PC-3 (cell line): ENCODE data around the gene YY1. TPM values are rescaled to one million over a fixed set of nuclear protein-coding genes. Genes with fewer than 3 reads are reported as not detected.

Experiments used
- microRNA-seq: library from miRNA; unstranded; fragments of <30 nt; microRNA quantifications from one replicate; pipeline ENCODE4 v1.1.0, GENCODE V29; 2020; ENCODE audit not compliant: unreplicated experiment
- total RNA-seq: library from RNA; depleted of rRNA; stranded (reverse); fragments of >200 nt; gene quantifications from 2 replicates; pipeline ENCODE4 v1.2.3, GENCODE V29; 2014; rRNA removed

Gene YY1
- total RNA-seq, 1 experiment from 2014 or later: 64.1 TPM

Small RNA genes within 50 kb of the gene (microRNA-seq; reads per million reads assigned to microRNA genes)
- 110 reads per million, percentile 64 among the genes with 10 or more reads in this experiment for gene MIR345
- not detected for gene MIR6764

Other genes starting within 250 kb of the YY1 start
- gene EVL, start 173.7 kb upstream of the YY1 start, total RNA-seq: 26.5 and 31.7 TPM in 2 replicates
- gene DEGS2, start 79.5 kb upstream of the YY1 start, total RNA-seq: 1.6 and 5.4 TPM in 2 replicates
- gene SLC25A29, start 67.3 kb downstream of the YY1 start, total RNA-seq: 52.8 and 53.9 TPM in 2 replicates
- gene SLC25A47, start 84.2 kb downstream of the YY1 start, total RNA-seq: 0.07 TPM in 1 of 2 replicates, not detected in the other
- 8.3 and 13.0 TPM in 2 replicates for gene WDR25, start 137.3 kb downstream of the YY1 start, total RNA-seq